Thyroid gland (tissue), 4 donors: ENCODE data around the gene TAS2R20. TPM values are rescaled to one million over a fixed set of nuclear protein-coding genes. Genes with fewer than 3 reads are reported as not detected.

ENCODE experiments used
- DNase-seq, 2 donors: peaks; one replicate each; pipeline ENCODE4 v3.0.0-alpha.2; 2019
- H3K27ac ChIP-seq, 3 donors: fragments of 200-600 bp; sonication (generic); 1 replicate in 2 of 3; 2 replicates in 1 of 3; pipeline ENCODE4 v1.5.1; 2016 to 2019; ENCODE audit warnings: mild to moderate bottlenecking in 1 of 3, moderate library complexity in 1 of 3
- H3K27me3 ChIP-seq: fragments of 200-600 bp; sonication (generic); one replicate; pipeline ENCODE4 v1.5.1; 2019
- H3K36me3 ChIP-seq, 2 donors: fragments of 200-600 bp; sonication (generic); one replicate each; pipeline ENCODE4 v1.5.1; 2016 to 2019
- H3K4me1 ChIP-seq, 2 donors: fragments of 200-600 bp; sonication (generic); one replicate each; pipeline ENCODE4 v1.5.1; 2017 to 2019
- H3K4me3 ChIP-seq, 3 donors: fragments of 200-600 bp; sonication (generic); replicated peaks in 1 of 3; 1 replicate in 2 of 3; 2 replicates in 1 of 3; pipeline ENCODE4 v1.5.1; 2016; ENCODE audit warnings: mild to moderate bottlenecking in 1 of 3
- H3K9me3 ChIP-seq: fragments of 200-600 bp; sonication (generic); one replicate; pipeline ENCODE4 v1.5.1; 2017
- CTCF ChIP-seq, 6 experiments: fragments of 200-600 bp in 3 of 6; fragments of 450-650 bp in 3 of 6; sonication (generic) in 3 of 6; IDR thresholded peaks; one replicate each; pipeline ENCODE4 v1.5.1; 2016 to 2019; ENCODE audit warnings: antibody characterized with exemption in 6 of 6, mild to moderate bottlenecking in 2 of 6, inconsistent platforms in 1 of 6, moderate library complexity in 1 of 6
- POLR2A ChIP-seq, 2 donors: fragments of 450-650 bp; IDR thresholded peaks; one replicate each; pipeline ENCODE4 v1.6.1; 2017; ENCODE audit warnings: antibody characterized with exemption in 2 of 2, mild to moderate bottlenecking in 2 of 2, moderate library complexity in 1 of 2
- WGBS, 2 donors: methylation state at CpG; one replicate each; pipeline ENCODE4 v1.1.5; 2017; 5-methylcytosine and 5-hydroxymethylcytosine counted together
- intact Hi-C: fragments of 100-400 bp; cut with DNase I; formaldehyde crosslinking; loops from one replicate; pipeline ENCODE4 v1.15.1; 2023
- total RNA-seq, 4 donors: library from RNA; depleted of rRNA; stranded (reverse); fragments of >200 nt; gene quantifications; one replicate each; pipeline ENCODE4 v1.2.3, GENCODE V29; 2016

TAS2R20 gene
- total RNA-seq, 4 donors from 2014 or later: 6.2 to 9.8 (median 7.1) TPM

- Histone ChIP-seq H3K4me3 (no peak overlapping the region), H3K4me1 (no peaks in the 10 kb centered on the region), H3K27me3 (no peaks in the 10 kb centered on the region), H3K9me3 (no peaks in the 10 kb centered on the region), H3K36me3 (no peaks in the 10 kb centered on the region), H3K27ac (no peak overlapping the region)
- 90 to 98% methylated on average over 1 of the region's 1 CpG for WGBS, 2 donors
- no peak for DNase-seq
- intact Hi-C loops: no loop called here
- TF ChIP-seq POLR2A (IDR thresholded peaks at IDR 0.05) (no peak), CTCF (IDR thresholded peaks at IDR 0.05) (no peak)
These were observed 32.6 kb downstream of the TAS2R20 start for GRCh38 chr12:10965476-10965875.

- H3K9me3 ChIP-seq: no peaks in the 10 kb centered on the region
- no peaks in the 10 kb centered on the region for H3K36me3 ChIP-seq
- no peak overlapping the region for H3K27ac ChIP-seq
- H3K4me3 ChIP-seq: no peak overlapping the region
- intact Hi-C loops: no loop called here
- 80 to 82% methylated on average over 4 of the region's 4 CpGs for WGBS, 2 donors
- no peaks in the 10 kb centered on the region for H3K4me1 ChIP-seq
- TF ChIP-seq CTCF (IDR thresholded peaks at IDR 0.05): no peak
- no peak for TF ChIP-seq POLR2A (IDR thresholded peaks at IDR 0.05)
- H3K27me3 ChIP-seq: no peaks in the 10 kb centered on the region
- DNase-seq: no peak
These were observed 37.9 kb downstream of the TAS2R20 start for GRCh38 chr12:10960211-10960610.

- no peaks in the 10 kb centered on the region for H3K27me3 ChIP-seq
- no peak overlapping the region for H3K4me3 ChIP-seq
- H3K27ac ChIP-seq: no peak overlapping the region
- TF ChIP-seq CTCF (IDR thresholded peaks at IDR 0.05): no peak
- no peak for TF ChIP-seq POLR2A (IDR thresholded peaks at IDR 0.05)
- DNase-seq: no peak
- no peaks in the 10 kb centered on the region for H3K9me3 ChIP-seq
- no peaks in the 10 kb centered on the region for H3K4me1 ChIP-seq
- 90 to 94% methylated on average over 2 of the region's 2 CpGs for WGBS, 2 donors
- H3K36me3 ChIP-seq: no peaks in the 10 kb centered on the region
- intact Hi-C loops: no loop called here
These were observed 38.3 kb downstream of the TAS2R20 start for GRCh38 chr12:10959804-10960203.

GRCh38 chr12:10957741-10958140 is 40.4 kb downstream of the TAS2R20 start:
- no peak overlapping the region for H3K4me3 ChIP-seq
- DNase-seq: no peak
- H3K9me3 ChIP-seq: no peaks in the 10 kb centered on the region
- no peaks in the 10 kb centered on the region for H3K4me1 ChIP-seq
- no peaks in the 10 kb centered on the region for H3K36me3 ChIP-seq
- TF ChIP-seq CTCF (IDR thresholded peaks at IDR 0.05) (no peak), POLR2A (IDR thresholded peaks at IDR 0.05) (no peak)
- no peaks in the 10 kb centered on the region for H3K27me3 ChIP-seq
- no peak overlapping the region for H3K27ac ChIP-seq
- intact Hi-C loops: no loop called here

GRCh38 chr12:10956085-10956484 is 42.0 kb downstream of the TAS2R20 start:
- Histone ChIP-seq H3K4me3 (no peak overlapping the region), H3K4me1 (no peaks in the 10 kb centered on the region), H3K27ac (no peak overlapping the region), H3K36me3 (no peaks in the 10 kb centered on the region), H3K9me3 (no peaks in the 10 kb centered on the region), H3K27me3 (no peaks in the 10 kb centered on the region)
- no peak for DNase-seq
- TF ChIP-seq POLR2A (IDR thresholded peaks at IDR 0.05) (no peak), CTCF (IDR thresholded peaks at IDR 0.05) (no peak)
- intact Hi-C loops: no loop called here
